Mesendoderm (in vitro differentiated cells): ENCODE results near the gene GLI3.

ENCODE experiments used
- DNase-seq: peaks from one replicate; pipeline ENCODE4 v3.0.0; 2013
- H2AK5ac ChIP-seq: 2 replicates; pipeline ENCODE4 v1.6.1; 2013; ENCODE audit warnings: low read length, inconsistent platforms
- H2BK120ac ChIP-seq: 2 replicates; pipeline ENCODE4 v1.6.1; 2013; ENCODE audit warnings: low read depth, mild to moderate bottlenecking, low read length, moderate library complexity, mixed read lengths
- H2BK15ac ChIP-seq: replicated peaks from 2 replicates; pipeline ENCODE4 v1.6.1; 2013; ENCODE audit warnings: low read depth, mild to moderate bottlenecking, moderate library complexity
- H2BK5ac ChIP-seq: 2 replicates; pipeline ENCODE4 v1.6.1; 2013; ENCODE audit warnings: low read length, inconsistent platforms
- H3K18ac ChIP-seq: 2 replicates; pipeline ENCODE4 v1.6.1; 2013; ENCODE audit warnings: mild to moderate bottlenecking, low read length, mixed read lengths
- H3K23ac ChIP-seq: one replicate; pipeline ENCODE4 v1.6.1; 2013; ENCODE audit warnings: low read length
- H3K27ac ChIP-seq: 2 replicates; pipeline ENCODE4 v1.5.1; 2013; ENCODE audit warnings: low read depth, mild to moderate bottlenecking, inconsistent platforms, low read length, moderate library complexity
- H3K27me3 ChIP-seq: 2 replicates; pipeline ENCODE4 v1.6.1; 2013; ENCODE audit warnings: low read length, control low read depth, mild to moderate bottlenecking, inconsistent platforms; ENCODE audit not compliant: insufficient read depth, poor library complexity
- H3K36me3 ChIP-seq: 2 replicates; pipeline ENCODE4 v1.6.1; 2013; ENCODE audit warnings: low read length, inconsistent platforms; ENCODE audit not compliant: control insufficient read depth, insufficient read depth
- H3K4ac ChIP-seq: one replicate; pipeline ENCODE4 v1.6.1; 2013; ENCODE audit warnings: low read depth, mild to moderate bottlenecking, low read length, moderate library complexity
- H3K4me1 ChIP-seq: 2 replicates; pipeline ENCODE4 v1.6.1; 2013; ENCODE audit warnings: low read depth, low read length, inconsistent platforms; ENCODE audit not compliant: control insufficient read depth
- H3K4me2 ChIP-seq: 2 replicates; pipeline ENCODE4 v1.6.1; 2013; ENCODE audit warnings: low read length
- H3K4me3 ChIP-seq: 2 replicates; pipeline ENCODE4 v1.5.1; 2013; ENCODE audit warnings: mild to moderate bottlenecking, low read length
- H3K56ac ChIP-seq: one replicate; pipeline ENCODE4 v1.6.1; 2013; ENCODE audit warnings: low read length
- H3K79me1 ChIP-seq: 2 replicates; pipeline ENCODE4 v1.6.1; 2013; ENCODE audit warnings: low read length, inconsistent platforms
- H3K79me2 ChIP-seq: 2 replicates; pipeline ENCODE4 v1.6.1; 2013; ENCODE audit warnings: mild to moderate bottlenecking, low read length; ENCODE audit not compliant: control insufficient read depth, insufficient read depth
- H3K9ac ChIP-seq: 2 replicates; pipeline ENCODE4 v1.6.1; 2013; ENCODE audit warnings: low read length, inconsistent platforms
- H4K5ac ChIP-seq: one replicate; pipeline ENCODE4 v1.6.1; 2013; ENCODE audit warnings: low read length
- H4K8ac ChIP-seq: one replicate; pipeline ENCODE4 v1.6.1; 2013; ENCODE audit warnings: low read depth, mild to moderate bottlenecking, control low read depth, low read length, moderate library complexity
- WGBS: extraction: QIAGEN DNeasy Blood & Tissue Kit; methylation state at CpG from one replicate; pipeline ENCODE4 v1.1.7; 2013; ENCODE audit warnings: low lambda C conversion rate, missing lambda C conversion rate; ENCODE audit not compliant: insufficient coverage; ENCODE audit errors: extremely low coverage; 5-methylcytosine and 5-hydroxymethylcytosine counted together

Gene GLI3

DNA sequence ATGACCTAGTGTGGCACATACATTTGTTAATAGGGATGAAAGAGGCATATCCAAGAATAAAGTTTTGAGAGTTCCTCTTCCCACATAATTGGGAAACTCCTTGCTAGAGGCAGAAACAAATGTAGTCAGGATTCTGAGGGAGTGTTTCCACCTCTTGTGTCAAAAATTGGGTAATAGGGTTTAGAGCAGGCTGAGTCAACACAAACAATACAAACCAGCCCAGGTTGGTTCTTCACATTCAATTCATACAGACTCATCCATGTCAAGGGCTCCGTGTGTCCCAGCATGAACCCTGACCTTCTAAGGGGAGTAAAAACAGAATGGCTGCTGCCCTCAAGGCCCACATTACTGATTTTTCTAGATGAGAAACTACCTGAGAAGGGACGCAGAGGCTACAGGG, 75.3 kb downstream of the GLI3 start:
- Histone ChIP-seq H3K27me3 (no peaks in the 10 kb centered on the region), H3K56ac (no peak overlapping the region), H2BK5ac (no peak overlapping the region), H3K79me1 (no peaks in the 10 kb centered on the region), H3K9ac (no peak overlapping the region), H3K27ac (no peak overlapping the region), H2BK15ac (no peak overlapping the region), H3K4me3 (no peak overlapping the region), H3K23ac (no peak overlapping the region), H3K4ac (no peak overlapping the region), H3K4me1 (no peaks in the 10 kb centered on the region), H2AK5ac (no peak overlapping the region), H2BK120ac (no peak overlapping the region), H3K4me2 (no peak overlapping the region), H4K5ac (no peak overlapping the region), H3K79me2 (no peaks in the 10 kb centered on the region), H4K8ac (no peak overlapping the region), H3K36me3 (no peaks in the 10 kb centered on the region), H3K18ac (no peak overlapping the region)
- DNase-seq, result no peak
- WGBS, result no CpG with 5 or more reads among the region's 2 CpGs

DNA sequence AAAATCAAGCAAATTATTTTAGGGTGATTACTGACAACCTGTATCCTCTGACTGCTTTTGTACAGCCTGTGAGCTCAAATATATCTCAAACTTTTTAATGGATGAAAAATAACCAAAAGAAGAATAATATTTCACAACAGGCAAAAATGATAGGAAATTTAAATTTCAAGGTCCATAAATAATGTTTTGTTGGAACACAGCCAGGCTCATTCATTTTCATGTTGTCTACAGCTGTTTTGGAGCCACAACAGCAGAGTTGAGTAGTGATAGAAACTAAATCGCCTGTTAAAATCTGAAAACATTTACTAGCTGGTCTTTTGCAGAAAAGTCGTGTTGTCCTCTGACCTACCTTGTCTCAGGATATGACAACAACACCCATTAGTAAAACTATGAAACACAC, 75.9 kb downstream of the GLI3 start:
- WGBS, result no CpG with 5 or more reads among the region's 2 CpGs
- Histone ChIP-seq H3K9ac (no peak overlapping the region), H3K79me2 (no peaks in the 10 kb centered on the region), H3K4me2 (no peak overlapping the region), H3K79me1 (no peaks in the 10 kb centered on the region), H4K8ac (no peak overlapping the region), H3K4me1 (no peaks in the 10 kb centered on the region), H4K5ac (no peak overlapping the region), H3K18ac (no peak overlapping the region), H2AK5ac (no peak overlapping the region), H3K27ac (no peak overlapping the region), H3K4ac (no peak overlapping the region), H2BK15ac (no peak overlapping the region), H3K27me3 (no peaks in the 10 kb centered on the region), H3K4me3 (no peak overlapping the region), H3K56ac (no peak overlapping the region), H3K23ac (no peak overlapping the region), H2BK5ac (no peak overlapping the region), H2BK120ac (no peak overlapping the region), H3K36me3 (no peaks in the 10 kb centered on the region)
- no peak for DNase-seq

DNA sequence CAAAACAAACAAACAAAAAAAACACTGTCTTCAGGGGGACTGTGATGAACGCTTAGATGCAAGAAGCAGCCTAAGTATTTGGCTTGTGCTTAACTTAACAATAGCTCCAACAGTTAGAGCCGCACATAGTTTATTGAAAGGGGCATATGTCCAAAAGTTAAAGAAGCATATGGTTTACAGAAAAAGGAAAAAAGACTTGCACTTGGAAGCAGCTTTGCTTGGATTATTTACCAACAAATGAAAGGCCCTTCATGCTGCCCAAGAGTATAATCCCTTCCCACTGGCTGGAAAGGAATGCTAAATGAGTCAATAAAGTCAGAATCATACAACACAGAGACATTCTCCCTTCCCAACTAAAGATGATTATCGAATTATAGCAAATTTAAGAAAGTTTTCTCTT, 77.9 kb downstream of the GLI3 start:
- no peak overlapping the region for H2BK120ac ChIP-seq
- no peak overlapping the region for H3K4ac ChIP-seq
- no peaks in the 10 kb centered on the region for H3K36me3 ChIP-seq
- H3K4me2 ChIP-seq, result no peak overlapping the region
- H3K56ac ChIP-seq, result no peak overlapping the region
- H3K27me3 ChIP-seq, result no peaks in the 10 kb centered on the region
- H3K27ac ChIP-seq, result no peak overlapping the region
- no peak overlapping the region for H2BK15ac ChIP-seq
- no peak overlapping the region for H3K4me3 ChIP-seq
- no peak overlapping the region for H3K18ac ChIP-seq
- H3K79me1 ChIP-seq, result no peaks in the 10 kb centered on the region
- DNase-seq, result no peak
- no peak overlapping the region for H4K5ac ChIP-seq
- no peak overlapping the region for H2AK5ac ChIP-seq
- WGBS, result no CpG with 5 or more reads among the region's 3 CpGs
- no peak overlapping the region for H2BK5ac ChIP-seq
- H3K79me2 ChIP-seq, result no peaks in the 10 kb centered on the region
- H4K8ac ChIP-seq, result no peak overlapping the region
- peaks cover 5% of the 10 kb centered on the region for H3K4me1 ChIP-seq
- H3K9ac ChIP-seq, result no peak overlapping the region
- H3K23ac ChIP-seq, result no peak overlapping the region

DNA sequence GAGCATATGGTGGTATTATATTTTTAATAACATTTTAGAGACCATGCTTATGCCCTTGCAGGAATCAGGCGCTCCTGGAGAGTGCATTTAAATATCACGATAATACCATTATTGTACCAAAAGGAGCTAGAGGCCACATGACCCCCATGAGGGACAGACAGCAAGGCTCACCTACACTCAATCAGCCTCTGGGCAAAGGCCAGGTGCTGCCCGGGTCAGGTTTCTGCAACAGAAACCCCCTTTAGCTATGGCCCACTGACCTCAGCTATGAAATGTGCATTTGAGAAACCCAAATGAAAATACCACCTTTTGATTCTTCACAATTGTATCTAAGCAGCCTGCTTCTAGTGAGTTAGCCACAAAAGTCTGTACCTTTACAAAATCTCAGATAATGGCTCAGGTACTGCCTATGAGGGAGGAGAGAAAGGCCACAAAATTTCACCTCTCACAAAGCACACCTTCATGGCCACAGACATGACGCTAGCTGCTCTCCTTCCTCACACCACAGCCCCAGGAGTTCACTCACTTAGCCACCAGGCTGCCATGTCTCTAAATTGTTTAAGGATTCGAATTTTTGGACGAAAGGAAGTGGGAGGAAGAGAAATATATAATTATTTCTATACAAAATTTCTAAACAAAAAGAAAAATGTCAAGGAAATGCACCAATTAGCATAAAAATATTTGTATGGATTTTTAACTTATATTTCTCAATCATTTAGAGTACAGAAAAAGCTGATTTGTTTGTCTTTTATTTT, 79.9 kb downstream of the GLI3 start:
- H4K8ac ChIP-seq, result no peak overlapping the region
- no peaks in the 10 kb centered on the region for H3K36me3 ChIP-seq
- H3K4me2 ChIP-seq, result no peak overlapping the region
- H2BK5ac ChIP-seq, result no peak overlapping the region
- no peak overlapping the region for H2BK120ac ChIP-seq
- H4K5ac ChIP-seq, result no peak overlapping the region
- H3K4me3 ChIP-seq, result no peak overlapping the region
- H3K27me3 ChIP-seq, result no peaks in the 10 kb centered on the region
- H3K4me1 ChIP-seq, result peaks cover 5% of the 10 kb centered on the region
- no CpG with 5 or more reads among the region's 6 CpGs for WGBS
- no peaks in the 10 kb centered on the region for H3K79me2 ChIP-seq
- H3K79me1 ChIP-seq, result no peaks in the 10 kb centered on the region
- no peak for DNase-seq
- H3K4ac ChIP-seq, result no peak overlapping the region
- no peak overlapping the region for H3K23ac ChIP-seq
- H3K18ac ChIP-seq, result no peak overlapping the region
- no peak overlapping the region for H2BK15ac ChIP-seq
- no peak overlapping the region for H3K9ac ChIP-seq
- H2AK5ac ChIP-seq, result no peak overlapping the region
- no peak overlapping the region for H3K27ac ChIP-seq
- H3K56ac ChIP-seq, result no peak overlapping the region

DNA sequence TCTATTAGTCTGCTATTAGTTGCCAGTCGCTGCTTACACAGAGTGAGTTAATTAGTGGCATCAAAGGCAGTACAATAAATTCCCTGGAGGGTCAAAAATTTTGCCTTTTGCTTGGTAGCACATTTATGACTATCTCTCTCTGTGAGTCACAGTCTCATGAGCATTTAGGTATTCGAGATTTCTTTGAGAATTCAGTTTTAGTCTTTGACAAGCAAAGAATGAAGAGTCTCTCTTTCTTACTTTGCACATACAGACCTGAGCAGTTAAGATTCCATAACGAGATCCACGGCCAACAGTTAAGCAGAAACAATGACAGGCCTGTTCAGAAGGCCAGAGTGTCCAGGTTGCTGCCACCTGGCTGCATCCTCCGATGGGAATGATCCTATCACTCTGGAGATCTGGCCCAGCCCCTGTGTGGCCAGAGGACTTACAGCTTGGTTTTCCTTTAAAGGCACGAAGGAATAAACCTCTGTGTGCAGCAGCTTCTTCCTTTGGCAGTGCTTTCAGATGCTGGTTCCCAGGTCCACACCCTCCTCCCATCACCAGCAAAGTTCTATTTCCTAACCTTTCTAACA, 80.6 kb downstream of the GLI3 start:
- WGBS, result no CpG with 5 or more reads among the region's 6 CpGs
- no peak overlapping the region for H3K27ac ChIP-seq
- no peak overlapping the region for H3K18ac ChIP-seq
- H3K79me1 ChIP-seq, result no peaks in the 10 kb centered on the region
- peaks cover 5% of the 10 kb centered on the region for H3K4me1 ChIP-seq
- H3K27me3 ChIP-seq, result no peaks in the 10 kb centered on the region
- H3K36me3 ChIP-seq, result no peaks in the 10 kb centered on the region
- H3K4me3 ChIP-seq, result no peak overlapping the region
- no peak for DNase-seq
- no peak overlapping the region for H2AK5ac ChIP-seq
- no peak overlapping the region for H4K5ac ChIP-seq
- H3K56ac ChIP-seq, result no peak overlapping the region
- no peak overlapping the region for H2BK120ac ChIP-seq
- no peak overlapping the region for H3K4ac ChIP-seq
- no peak overlapping the region for H3K9ac ChIP-seq
- H3K79me2 ChIP-seq, result no peaks in the 10 kb centered on the region
- H3K23ac ChIP-seq, result no peak overlapping the region
- H3K4me2 ChIP-seq, result no peak overlapping the region
- no peak overlapping the region for H4K8ac ChIP-seq
- H2BK5ac ChIP-seq, result no peak overlapping the region
- no peak overlapping the region for H2BK15ac ChIP-seq
